GM19397 (cell line): ENCODE measurements around the gene MAN1C1.

Experiments
- ATAC-seq: cut with Tn5 transposase; IDR thresholded peaks from one replicate; pipeline ENCODE4 v1.9.1; 2021; ENCODE audit warnings: mild to moderate bottlenecking, moderate library complexity; ENCODE audit not compliant: unreplicated experiment

The MAN1C1 gene

GRCh38 chr1:25771221-25772114 is 154.9 kb downstream of the MAN1C1 start:
- ATAC-seq: no peak

GRCh38 chr1:25772164-25772563 is 155.6 kb downstream of the MAN1C1 start:
- no peak for ATAC-seq

- ATAC-seq: no peak
These were observed 156.2 kb downstream of the MAN1C1 start for GRCh38 chr1:25772692-25773245.

GRCh38 chr1:25773441-25774125 is 157.0 kb downstream of the MAN1C1 start:
- ATAC-seq: no peak

GRCh38 chr1:25774206-25774803 is 157.7 kb downstream of the MAN1C1 start:
- ATAC-seq: no peak

- no peak for ATAC-seq
These were observed 158.6 kb downstream of the MAN1C1 start for GRCh38 chr1:25774921-25775771.

GRCh38 chr1:25779388-25779787 is 162.8 kb downstream of the MAN1C1 start:
- no peak for ATAC-seq

GRCh38 chr1:25779894-25780293 is 163.3 kb downstream of the MAN1C1 start:
- no peak for ATAC-seq

- no peak for ATAC-seq
These were observed 163.9 kb downstream of the MAN1C1 start for GRCh38 chr1:25780318-25781129.

- ATAC-seq: no peak
These were observed 164.5 kb downstream of the MAN1C1 start for GRCh38 chr1:25781130-25781433.

GRCh38 chr1:25782608-25783201 is 166.1 kb downstream of the MAN1C1 start:
- no peak for ATAC-seq

- ATAC-seq: no peak
These were observed 168.0 kb downstream of the MAN1C1 start for GRCh38 chr1:25784575-25785051.

GRCh38 chr1:25785333-25786067 is 168.9 kb downstream of the MAN1C1 start:
- ATAC-seq: no peak

GRCh38 chr1:25786887-25787759 is 170.5 kb downstream of the MAN1C1 start:
- ATAC-seq: no peak

- ATAC-seq: no peak
These were observed 171.2 kb downstream of the MAN1C1 start for GRCh38 chr1:25787760-25788166.

- no peak for ATAC-seq
These were observed 173.9 kb downstream of the MAN1C1 start for GRCh38 chr1:25790472-25790871.

GRCh38 chr1:25792115-25792514 is 175.5 kb downstream of the MAN1C1 start:
- no peak for ATAC-seq
